Spleen (tissue), 11 donors: ENCODE measurements around the gene C1QL3. TPM values are rescaled to one million over a fixed set of nuclear protein-coding genes. Genes with fewer than 3 reads are reported as not detected.
A peak's percentile ranks its signal among the peaks of the same experiment; 100 is the strongest.

Experiments
- DNase-seq: peaks from one replicate; pipeline ENCODE4 v3.0.0-alpha.2; 2020
- H3K27ac ChIP-seq, 8 donors: fragments of 200-600 bp; sonication (generic) in 7 of 8; 1 replicate in 4 of 8; 2 replicates in 4 of 8; pipeline versions ENCODE4 v1.5.0 to v1.8.0; 2016 to 2021; ENCODE audit warnings: inconsistent platforms in 4 of 8, mild to moderate bottlenecking in 4 of 8, moderate library complexity in 1 of 8
- H3K27me3 ChIP-seq, 7 donors: fragments of 200-600 bp; sonication (generic) in 6 of 7; replicated peaks in 1 of 7; 1 replicate in 4 of 7; 2 replicates in 3 of 7; pipeline versions ENCODE4 v1.5.0 to v1.8.0; 2016 to 2021; ENCODE audit warnings: inconsistent platforms in 3 of 7, mild to moderate bottlenecking in 1 of 7
- H3K36me3 ChIP-seq, 6 donors: fragments of 200-600 bp; sonication (generic) in 5 of 6; 1 replicate in 4 of 6; 2 replicates in 2 of 6; pipeline versions ENCODE4 v1.5.0 to v1.8.0; 2016 to 2021; ENCODE audit warnings: inconsistent platforms in 2 of 6
- H3K4me1 ChIP-seq, 6 donors: fragments of 200-600 bp; sonication (generic) in 5 of 6; 1 replicate in 3 of 6; 2 replicates in 3 of 6; pipeline versions ENCODE4 v1.5.0 to v1.8.0; 2016 to 2021; ENCODE audit warnings: inconsistent platforms in 3 of 6
- H3K4me3 ChIP-seq, 8 donors: fragments of 200-600 bp; sonication (generic) in 7 of 8; 1 replicate in 4 of 8; 2 replicates in 4 of 8; pipeline versions ENCODE4 v1.5.0 to v1.8.0; 2016 to 2021; ENCODE audit warnings: inconsistent platforms in 4 of 8, mild to moderate bottlenecking in 4 of 8, moderate library complexity in 2 of 8
- H3K9me3 ChIP-seq, 8 donors: fragments of 200-600 bp; sonication (generic) in 7 of 8; 1 replicate in 4 of 8; 2 replicates in 4 of 8; pipeline versions ENCODE4 v1.5.0 to v1.8.0; 2016 to 2021; ENCODE audit warnings: inconsistent platforms in 4 of 8
- POLR2A ChIP-seq, 3 donors: fragments of 450-650 bp; IDR thresholded peaks; one replicate each; pipeline ENCODE4 v1.5.1; 2017; ENCODE audit warnings: antibody characterized with exemption in 3 of 3, mild to moderate bottlenecking in 1 of 3
- POLR2AphosphoS5 ChIP-seq, 3 donors: sonication (generic); formaldehyde crosslinking; IDR thresholded peaks; one replicate each; pipeline ENCODE4 v1.5.1; 2017; ENCODE audit warnings: antibody characterized with exemption in 3 of 3
- WGBS, 5 donors: extraction: QIAGEN DNeasy Blood & Tissue Kit in 3 of 5; methylation state at CpG; one replicate each; pipeline versions ENCODE4 v1.1.5 to v1.1.7; 2013 to 2018; 5-methylcytosine and 5-hydroxymethylcytosine counted together
- intact Hi-C: fragments of 100-400 bp; cut with DNase I; formaldehyde crosslinking; loops from one replicate; pipeline ENCODE4 v1.15.0; 2023; ENCODE audit warnings: low total_unique reads
- polyA plus RNA-seq, 3 donors: library from polyadenylated mRNA; stranded (reverse); fragments of 200-250 nt; gene quantifications; one replicate each; pipeline ENCODE4 v1.2.1, GENCODE V29; 2013
- total RNA-seq, 7 donors: library from RNA; depleted of rRNA in 3 of 7; stranded (reverse); fragments of >200 nt in 3 of 7; fragmentation: NEBNext Ultra II Directional in 4 of 7; extraction: Animal tissue kit (Norgen Biotek cat#: 25700) in 4 of 7; gene quantifications; one replicate each; pipeline versions ENCODE4 v1.1.0 to v1.2.1, GENCODE V29; 2016 to 2021
- TF ChIP-seq, protein P1 (sequence below), 11 experiments: fragments of 200-600 bp in 7 of 11; fragments of 450-650 bp in 4 of 11; sonication (generic) in 4 of 11; IDR thresholded peaks in 8 of 11; conservative IDR thresholded peaks in 3 of 11; 1 replicate in 7 of 11; 2 replicates in 4 of 11; pipeline versions ENCODE4 v1.4.0 to v1.8.0; 2016 to 2021; ENCODE audit warnings: antibody characterized with exemption in 11 of 11, inconsistent platforms in 4 of 11, mild to moderate bottlenecking in 1 of 11
- donor health status: healthy with polysubstance abuse.
- donor health status: DM: no; HTN: no; CAD: no; lungs with moderate emphysema.
- donor health status: DM: no; HTN: no; CAD: no.
- donor health status: Bipolar disorder and iron deficiency.
- donor health status: healthy.
- donor health status: DM: no; HTN: no; CAD: no.
- donor health status: DM: yes; HTN: yes; CAD: no.

C1QL3 gene
- total and polyA plus RNA-seq, 10 donors, result not detected

DNA sequence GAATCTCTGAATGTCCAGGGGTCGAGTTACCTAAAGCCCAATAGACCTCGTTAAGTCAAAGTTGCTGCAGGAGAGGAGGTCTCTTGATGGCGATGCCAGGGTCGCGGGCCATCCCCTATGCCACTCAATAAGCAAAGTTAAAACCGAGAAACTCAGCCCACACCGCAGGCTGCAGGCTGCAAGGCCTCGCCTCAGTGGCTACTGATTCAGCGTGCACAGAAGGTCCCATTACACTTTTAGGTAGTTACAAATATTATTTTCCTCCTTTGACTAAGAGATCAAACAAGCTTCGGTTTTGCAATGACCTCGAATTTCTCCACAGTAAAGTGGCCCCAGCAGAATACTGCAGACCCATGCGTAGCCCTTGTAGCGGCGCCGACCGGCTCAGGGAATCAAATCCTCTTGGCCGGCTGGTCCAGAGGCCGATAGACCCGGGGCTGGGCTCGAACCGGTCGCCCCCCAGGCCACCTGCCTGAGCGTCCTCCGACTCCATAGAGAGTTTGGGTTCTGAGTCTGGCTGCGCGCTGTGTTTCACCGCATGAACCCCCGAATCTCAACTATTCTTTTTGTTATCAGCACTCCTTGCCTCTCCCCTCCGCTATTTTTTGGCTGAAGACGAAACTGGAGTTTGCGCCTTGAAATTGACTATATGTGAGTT is 2.3 kb downstream of the C1QL3 start:
- intact Hi-C loops, result no loop called here
- Histone ChIP-seq H3K27me3 (peaks cover 0 to 50% (median 27%) of the 10 kb centered on the region in 7 donors), H3K4me1 (peaks cover 10 to 30% (median 28%) of the 10 kb centered on the region in 6 donors), H3K9me3 (no peaks in the 10 kb centered on the region), H3K27ac (no peak overlapping the region), H3K36me3 (peaks cover 0 to 5% (median 0%) of the 10 kb centered on the region in 6 donors), H3K4me3 (peak overlapping the region in 7 of 8 donors; percentile 16 to 71 (median 47))
- TF ChIP-seq, protein P1, sequence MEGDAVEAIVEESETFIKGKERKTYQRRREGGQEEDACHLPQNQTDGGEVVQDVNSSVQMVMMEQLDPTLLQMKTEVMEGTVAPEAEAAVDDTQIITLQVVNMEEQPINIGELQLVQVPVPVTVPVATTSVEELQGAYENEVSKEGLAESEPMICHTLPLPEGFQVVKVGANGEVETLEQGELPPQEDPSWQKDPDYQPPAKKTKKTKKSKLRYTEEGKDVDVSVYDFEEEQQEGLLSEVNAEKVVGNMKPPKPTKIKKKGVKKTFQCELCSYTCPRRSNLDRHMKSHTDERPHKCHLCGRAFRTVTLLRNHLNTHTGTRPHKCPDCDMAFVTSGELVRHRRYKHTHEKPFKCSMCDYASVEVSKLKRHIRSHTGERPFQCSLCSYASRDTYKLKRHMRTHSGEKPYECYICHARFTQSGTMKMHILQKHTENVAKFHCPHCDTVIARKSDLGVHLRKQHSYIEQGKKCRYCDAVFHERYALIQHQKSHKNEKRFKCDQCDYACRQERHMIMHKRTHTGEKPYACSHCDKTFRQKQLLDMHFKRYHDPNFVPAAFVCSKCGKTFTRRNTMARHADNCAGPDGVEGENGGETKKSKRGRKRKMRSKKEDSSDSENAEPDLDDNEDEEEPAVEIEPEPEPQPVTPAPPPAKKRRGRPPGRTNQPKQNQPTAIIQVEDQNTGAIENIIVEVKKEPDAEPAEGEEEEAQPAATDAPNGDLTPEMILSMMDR (IDR thresholded peaks at IDR 0.05 in 8 of 11, conservative IDR thresholded peaks at IDR 0.05 in 3 of 11), result no peak
- TF ChIP-seq POLR2AphosphoS5 (IDR thresholded peaks at IDR 0.05) (no peak), POLR2A (IDR thresholded peaks at IDR 0.05) (no peak)
- no peak for DNase-seq
- WGBS, 5 donors, result 45 to 60% (median 47%) methylated on average over 31 of the region's 31 CpGs

DNA sequence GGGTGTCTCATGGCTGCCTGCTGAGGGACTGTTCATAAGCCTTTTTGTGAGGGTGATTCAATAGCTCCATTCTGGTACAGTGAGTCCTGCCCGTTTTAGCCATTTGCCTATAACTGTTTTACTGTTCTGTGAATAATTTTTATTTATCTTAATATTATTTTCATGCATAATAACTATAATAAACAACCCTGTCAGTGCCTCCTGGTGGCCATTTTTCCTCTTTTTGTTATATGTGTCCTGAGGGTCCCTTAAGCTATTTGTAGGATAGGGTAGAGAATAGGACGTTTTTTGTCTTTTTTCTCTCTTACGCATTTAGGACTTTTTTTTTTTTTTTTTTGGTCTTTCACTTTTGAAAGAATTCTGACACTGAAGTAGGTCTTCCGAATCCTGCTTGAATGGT is 2.9 kb downstream of the C1QL3 start:
- Histone ChIP-seq H3K9me3 (no peaks in the 10 kb centered on the region), H3K36me3 (peaks cover 0 to 10% (median 1%) of the 10 kb centered on the region in 6 donors), H3K4me3 (no peak overlapping the region), H3K4me1 (peaks cover 10 to 30% (median 28%) of the 10 kb centered on the region in 6 donors), H3K27me3 (peaks cover 0 to 50% (median 27%) of the 10 kb centered on the region in 7 donors), H3K27ac (no peak overlapping the region)
- DNase-seq, result no peak
- WGBS, 5 donors, result 55 to 84% (median 75%) methylated on average over 4 of the region's 4 CpGs
- intact Hi-C loops, result no loop called here
- TF ChIP-seq, protein P1 (IDR thresholded peaks at IDR 0.05 in 8 of 11, conservative IDR thresholded peaks at IDR 0.05 in 3 of 11), result no peak
- TF ChIP-seq POLR2A (IDR thresholded peaks at IDR 0.05), result no peak
- no peak for TF ChIP-seq POLR2AphosphoS5 (IDR thresholded peaks at IDR 0.05)

DNA sequence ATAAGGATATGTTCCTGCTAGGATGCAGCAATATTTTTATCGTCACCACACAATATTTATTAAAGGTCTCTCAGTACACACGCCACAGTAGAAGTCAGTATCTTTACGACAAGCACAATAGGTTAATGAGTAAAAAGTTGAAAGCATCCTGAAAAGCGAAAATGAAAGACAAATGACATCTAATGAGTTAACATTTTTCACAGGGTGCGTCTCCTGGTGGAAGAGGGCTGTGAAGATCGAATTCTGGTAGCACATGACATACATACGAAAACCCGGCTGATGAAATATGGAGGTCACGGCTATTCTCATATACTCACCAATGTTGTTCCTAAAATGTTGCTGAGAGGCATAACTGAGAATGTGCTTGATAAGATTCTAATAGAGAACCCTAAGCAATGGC is 10.8 kb downstream of the C1QL3 start:
- intact Hi-C loops, result no loop called here
- H3K36me3 ChIP-seq, result peaks cover 0 to 88% (median 15%) of the 10 kb centered on the region in 6 donors
- DNase-seq, result no peak
- H3K27ac ChIP-seq, result no peak overlapping the region
- no peaks in the 10 kb centered on the region for H3K9me3 ChIP-seq
- WGBS, 5 donors, result 92 to 94% (median 93%) methylated on average over 9 of the region's 9 CpGs
- H3K27me3 ChIP-seq, result no peaks in the 10 kb centered on the region
- no peaks in the 10 kb centered on the region for H3K4me1 ChIP-seq
- no peak overlapping the region for H3K4me3 ChIP-seq
- TF ChIP-seq, protein P1 (IDR thresholded peaks at IDR 0.05 in 8 of 11, conservative IDR thresholded peaks at IDR 0.05 in 3 of 11), result no peak
- no peak for TF ChIP-seq POLR2AphosphoS5 (IDR thresholded peaks at IDR 0.05)
- no peak for TF ChIP-seq POLR2A (IDR thresholded peaks at IDR 0.05)

DNA sequence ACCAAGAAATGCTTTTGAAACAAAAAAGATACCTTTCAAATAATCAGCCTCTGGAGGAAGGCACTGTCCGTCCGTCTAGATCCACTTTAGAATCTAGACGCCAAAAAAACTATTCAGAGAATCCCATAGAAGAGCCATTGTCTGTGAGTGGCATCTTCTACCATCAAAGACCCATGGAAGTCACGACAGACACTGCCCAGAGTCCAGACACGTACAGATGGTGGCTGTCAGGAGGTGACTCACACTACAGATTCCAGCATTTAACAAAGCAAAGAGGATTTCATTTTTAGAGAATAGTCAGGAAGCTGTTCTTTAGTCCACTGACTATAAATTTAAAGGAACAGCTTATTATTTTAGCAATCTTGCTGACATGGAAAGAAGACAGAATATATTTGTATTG is 11.7 kb downstream of the C1QL3 start:
- H3K9me3 ChIP-seq, result no peaks in the 10 kb centered on the region
- DNase-seq, result no peak
- 84 to 89% (median 86%) methylated on average over 5 of the region's 5 CpGs for WGBS, 5 donors
- H3K4me1 ChIP-seq, result no peaks in the 10 kb centered on the region
- H3K4me3 ChIP-seq, result no peak overlapping the region
- intact Hi-C loops, result no loop called here
- no peaks in the 10 kb centered on the region for H3K27me3 ChIP-seq
- no peak overlapping the region for H3K27ac ChIP-seq
- no peak for TF ChIP-seq POLR2A (IDR thresholded peaks at IDR 0.05)
- TF ChIP-seq, protein P1 (IDR thresholded peaks at IDR 0.05 in 8 of 11, conservative IDR thresholded peaks at IDR 0.05 in 3 of 11), result no peak
- no peak for TF ChIP-seq POLR2AphosphoS5 (IDR thresholded peaks at IDR 0.05)
- H3K36me3 ChIP-seq, result peaks cover 0 to 97% (median 18%) of the 10 kb centered on the region in 6 donors
